ENCODE measurements around the gene KATNAL1. TPM values are rescaled to one million over a fixed set of nuclear protein-coding genes. Genes with fewer than 3 reads are reported as not detected.

KATNAL1 gene
- total RNA-seq, 1 donor from 2014 or later = 13.4 TPM

GRCh38 chr13:30157616-30157993 lies 149.7 kb downstream of the KATNAL1 start:
- H3K27ac Mint-ChIP-seq = peak overlapping the region; percentile 10
- ATAC-seq (ENCODE audit: low read depth) (peak; percentile 29), DNase-seq (no peak)
- H3K4me1 Mint-ChIP-seq = peaks cover 59% of the 10 kb centered on the region
- no peaks in the 10 kb centered on the region for H3K36me3 Mint-ChIP-seq (ENCODE audit: low read depth)
- no peak overlapping the region for H3K4me3 Mint-ChIP-seq
- intact Hi-C loops (cut with micrococcal nuclease) = no loop called here
- no peak for TF ChIP-seq CTCF (IDR thresholded peaks at IDR 0.05)
- CTCF ChIA-PET = no interaction called here
- H3K27me3 Mint-ChIP-seq = peaks cover 2% of the 10 kb centered on the region
- no peaks in the 10 kb centered on the region for H3K9me3 Mint-ChIP-seq
- POLR2A ChIA-PET = interaction anchor here (0.6 to 1.0 kb wide), 3 partner anchors 10 to 264 kb away, joined by 3 to 4 read pairs (median 3); partner anchors contain the start of gene UBE2L5

GRCh38 chr13:30156826-30157615 lies 150.3 kb downstream of the KATNAL1 start:
- DNase-seq (no peak), ATAC-seq (ENCODE audit: low read depth) (no peak)
- Mint-ChIP-seq H3K27ac (no peak overlapping the region), H3K4me3 (no peak overlapping the region), H3K4me1 (peaks cover 59% of the 10 kb centered on the region), H3K36me3 (ENCODE audit: low read depth) (no peaks in the 10 kb centered on the region), H3K27me3 (peaks cover 2% of the 10 kb centered on the region), H3K9me3 (no peaks in the 10 kb centered on the region)
- POLR2A ChIA-PET = interaction anchor here (0.6 to 1.0 kb wide), 2 partner anchors 9 to 265 kb away, joined by 3 to 4 read pairs; partner anchors contain the start of gene UBE2L5
- intact Hi-C loops (cut with micrococcal nuclease) = no loop called here
- TF ChIP-seq CTCF (IDR thresholded peaks at IDR 0.05) = no peak
- CTCF ChIA-PET = no interaction called here

GRCh38 chr13:30156270-30156669 lies 151.1 kb downstream of the KATNAL1 start:
- CTCF ChIA-PET = no interaction called here
- POLR2A ChIA-PET = no interaction called here
- H3K27ac Mint-ChIP-seq = no peak overlapping the region

GRCh38 chr13:30154931-30155330 lies 152.4 kb downstream of the KATNAL1 start:
- no peaks in the 10 kb centered on the region for H3K9me3 Mint-ChIP-seq
- DNase-seq (no peak), ATAC-seq (ENCODE audit: low read depth) (no peak)
- H3K36me3 Mint-ChIP-seq (ENCODE audit: low read depth) = no peaks in the 10 kb centered on the region
- no peak overlapping the region for H3K27ac Mint-ChIP-seq
- no peak for TF ChIP-seq CTCF (IDR thresholded peaks at IDR 0.05)
- ChIA-PET POLR2A (no interaction called here), CTCF (no interaction called here)
- no peak overlapping the region for H3K4me3 Mint-ChIP-seq
- intact Hi-C loops (cut with micrococcal nuclease) = no loop called here
- H3K27me3 Mint-ChIP-seq = peaks cover 2% of the 10 kb centered on the region
- H3K4me1 Mint-ChIP-seq = peaks cover 59% of the 10 kb centered on the region

More at GRCh38 chr13:30156270-30156669, 151.1 kb downstream of the KATNAL1 start:
- DNase-seq (no peak), ATAC-seq (ENCODE audit: low read depth) (no peak)
- H3K36me3 Mint-ChIP-seq (ENCODE audit: low read depth) = no peaks in the 10 kb centered on the region
- H3K4me3 Mint-ChIP-seq = no peak overlapping the region
- peaks cover 59% of the 10 kb centered on the region for H3K4me1 Mint-ChIP-seq
- no peaks in the 10 kb centered on the region for H3K9me3 Mint-ChIP-seq
- H3K27me3 Mint-ChIP-seq = peaks cover 2% of the 10 kb centered on the region
- TF ChIP-seq CTCF (IDR thresholded peaks at IDR 0.05) = no peak
- intact Hi-C loops (cut with micrococcal nuclease) = no loop called here

- Mint-ChIP-seq H3K9me3 (no peaks in the 10 kb centered on the region), H3K27ac (no peak overlapping the region), H3K4me1 (peaks cover 58% of the 10 kb centered on the region), H3K27me3 (peaks cover 2% of the 10 kb centered on the region), H3K4me3 (no peak overlapping the region), H3K36me3 (ENCODE audit: low read depth) (no peaks in the 10 kb centered on the region)
- DNase-seq (no peak), ATAC-seq (ENCODE audit: low read depth) (no peak)
- CTCF ChIA-PET = no interaction called here
- no peak for TF ChIP-seq CTCF (IDR thresholded peaks at IDR 0.05)
- intact Hi-C loops (cut with micrococcal nuclease) = no loop called here
- POLR2A ChIA-PET = no interaction called here
Measured at GRCh38 chr13:30154531-30154930, 152.8 kb downstream of the KATNAL1 start.
